K562 (cell line): ENCODE measurements around the gene GRIA1.

ENCODE experiments used
- CBX2 ChIP-seq: fragments of 200-600 bp; sonication (generic); IDR thresholded peaks from one replicate; pipeline ENCODE4 v1.6.1; 2012; ENCODE audit warnings: mild to moderate bottlenecking, low read length, inconsistent platforms; ENCODE audit not compliant: insufficient read depth, poor library complexity, severe bottlenecking
- ETV5 ChIP-seq: sonication (generic); formaldehyde crosslinking; IDR thresholded peaks from 2 replicates; pipeline ENCODE4 v1.4.0; 2020; ENCODE audit warnings: low read depth, mild to moderate bottlenecking, missing genetic modification reagents
- EZH2 ChIP-seq: IDR thresholded peaks from 2 replicates; pipeline ENCODE4 v1.6.1; 2012; ENCODE audit warnings: low read depth, mild to moderate bottlenecking, inconsistent platforms, low read length, borderline replicate concordance
- GATA2 ChIP-seq: sonication (generic); formaldehyde crosslinking; IDR thresholded peaks from 2 replicates; pipeline ENCODE4 v1.4.0; 2020; ENCODE audit warnings: mild to moderate bottlenecking, missing genetic modification reagents
- MAX ChIP-seq: sonication (generic); formaldehyde crosslinking; IDR thresholded peaks from 2 replicates; pipeline ENCODE4 v1.9.0; 2022; ENCODE audit warnings: mild to moderate bottlenecking, missing genetic modification reagents
- TAF9B ChIP-seq: fragments of 450-650 bp; IDR thresholded peaks from 2 replicates; pipeline ENCODE4 v1.6.1; 2018; ENCODE audit warnings: mild to moderate bottlenecking; ENCODE audit not compliant: partially characterized antibody
- THRB ChIP-seq: fragments of 450-650 bp; formaldehyde crosslinking; conservative IDR thresholded peaks from 2 replicates; pipeline ENCODE4 v1.4.0; 2022; ENCODE audit warnings: mild to moderate bottlenecking, missing genetic modification characterization
- ZBTB11 ChIP-seq, 3 experiments: fragments of 200-800 bp in 1 of 3; fragments of 250-450 bp in 1 of 3; fragments of 450-650 bp in 1 of 3; sonication (Bioruptor Pico) in 1 of 3; sonication (Bioruptor generic) in 1 of 3; formaldehyde crosslinking in 1 of 3; IDR thresholded peaks; 2 replicates each; pipeline versions ENCODE4 v1.6.1 to v1.8.0; 2016 to 2022; ENCODE audit warnings: mild to moderate bottlenecking in 2 of 3, missing genetic modification characterization in 2 of 3, missing compliant biosample characterization in 1 of 3, moderate library complexity in 1 of 3
- ZBTB33 ChIP-seq: sonication (generic); formaldehyde crosslinking; IDR thresholded peaks from 2 replicates; pipeline ENCODE4 v1.8.1; 2023; ENCODE audit warnings: mild to moderate bottlenecking, missing genetic modification reagents

- TF ChIP-seq ZBTB33 = no peak
- TF ChIP-seq THRB (CRISPR knock-in tag) = no peak
- no peak for TF ChIP-seq ZBTB11 (CRISPR knock-in tag; IDR thresholded peaks at IDR 0.05)
- no peak for TF ChIP-seq ETV5 (CRISPR knock-in tag)
- TF ChIP-seq MAX (CRISPR knock-in tag) = no peak
- TF ChIP-seq GATA2 (CRISPR knock-in tag) = no peak
- TF ChIP-seq EZH2 = no peak
- TF ChIP-seq CBX2 = no peak
- TF ChIP-seq TAF9B = no peak
These were observed 94.5 kb downstream of the GRIA1 start for GRCh38 chr5:153584960-153585359.
